ENCODE results near the gene TYW1. TPM values are rescaled to one million over a fixed set of nuclear protein-coding genes. Genes with fewer than 3 reads are reported as not detected.
"Not testable (repeated sequence)": the region's sequence is repeated elsewhere in the genome, so short reads cannot be mapped to it uniquely, and the experiment has no call there.

Gene TYW1
- total RNA-seq, 1 donor = 14.8 TPM

- H3K9me3 ChIP-seq (ENCODE audit: low read depth, low read length); H3K4me3 ChIP-seq (ENCODE audit: insufficient read depth, low read length); H3K27me3 ChIP-seq (ENCODE audit: insufficient read depth, low read length); H3K79me2 ChIP-seq (ENCODE audit: insufficient read depth, low read length); H3K4me2 ChIP-seq (ENCODE audit: insufficient read depth, low read length); H2AFZ ChIP-seq (ENCODE audit: low read length); H3K36me3 ChIP-seq (ENCODE audit: insufficient read depth, low read length); DNase-seq (ENCODE audit: insufficient read length, low spot score, missing footprints); H3K27ac ChIP-seq (ENCODE audit: low read depth, low read length); H4K20me1 ChIP-seq (ENCODE audit: insufficient read depth, low read length); H3K4me1 ChIP-seq (ENCODE audit: insufficient read depth, low read length): not testable (repeated sequence)
Measured at GRCh38 chr7:67196176-67196575, 199.5 kb downstream of the TYW1 start.

- H3K9me3 ChIP-seq (ENCODE audit: low read depth, low read length); H3K4me2 ChIP-seq (ENCODE audit: insufficient read depth, low read length); H4K20me1 ChIP-seq (ENCODE audit: insufficient read depth, low read length); H2AFZ ChIP-seq (ENCODE audit: low read length); DNase-seq (ENCODE audit: insufficient read length, low spot score, missing footprints); H3K79me2 ChIP-seq (ENCODE audit: insufficient read depth, low read length); H3K36me3 ChIP-seq (ENCODE audit: insufficient read depth, low read length); H3K27ac ChIP-seq (ENCODE audit: low read depth, low read length); H3K4me3 ChIP-seq (ENCODE audit: insufficient read depth, low read length); H3K27me3 ChIP-seq (ENCODE audit: insufficient read depth, low read length); H3K4me1 ChIP-seq (ENCODE audit: insufficient read depth, low read length): not testable (repeated sequence)
Measured at GRCh38 chr7:67198865-67199526, 202.4 kb downstream of the TYW1 start.

- not testable (repeated sequence) for DNase-seq (ENCODE audit: insufficient read length, low spot score, missing footprints); H2AFZ ChIP-seq (ENCODE audit: low read length); H3K4me3 ChIP-seq (ENCODE audit: insufficient read depth, low read length)
Measured at GRCh38 chr7:67205772-67206171, 209.1 kb downstream of the TYW1 start.

GRCh38 chr7:67206452-67206851 lies 209.8 kb downstream of the TYW1 start:
- Histone ChIP-seq H3K36me3 (ENCODE audit: insufficient read depth, low read length) (no peaks in the 10 kb centered on the region), H3K4me3 (ENCODE audit: insufficient read depth, low read length) (no peak overlapping the region), H3K27ac (ENCODE audit: low read depth, low read length) (no peak overlapping the region), H3K79me2 (ENCODE audit: insufficient read depth, low read length) (no peaks in the 10 kb centered on the region), H3K9me3 (ENCODE audit: low read depth, low read length) (no peaks in the 10 kb centered on the region), H2AFZ (ENCODE audit: low read length) (no peak overlapping the region), H4K20me1 (ENCODE audit: insufficient read depth, low read length) (no peaks in the 10 kb centered on the region), H3K27me3 (ENCODE audit: insufficient read depth, low read length) (no peaks in the 10 kb centered on the region), H3K4me2 (ENCODE audit: insufficient read depth, low read length) (no peak overlapping the region), H3K4me1 (ENCODE audit: insufficient read depth, low read length) (no peaks in the 10 kb centered on the region)
- DNase-seq (ENCODE audit: insufficient read length, low spot score, missing footprints) = no peak
- TF ChIP-seq CTCF (IDR thresholded peaks at IDR 0.05; ENCODE audit: extremely low read depth, low read depth, low read length) = no peak

More at GRCh38 chr7:67205772-67206171, 209.1 kb downstream of the TYW1 start:
- not testable (repeated sequence) for H3K4me1 ChIP-seq (ENCODE audit: insufficient read depth, low read length); H3K4me2 ChIP-seq (ENCODE audit: insufficient read depth, low read length); H3K9me3 ChIP-seq (ENCODE audit: low read depth, low read length); H3K27ac ChIP-seq (ENCODE audit: low read depth, low read length); H3K27me3 ChIP-seq (ENCODE audit: insufficient read depth, low read length); H3K36me3 ChIP-seq (ENCODE audit: insufficient read depth, low read length); H3K79me2 ChIP-seq (ENCODE audit: insufficient read depth, low read length); H4K20me1 ChIP-seq (ENCODE audit: insufficient read depth, low read length)

- not testable (repeated sequence) for H3K4me1 ChIP-seq (ENCODE audit: insufficient read depth, low read length); H2AFZ ChIP-seq (ENCODE audit: low read length); H3K4me3 ChIP-seq (ENCODE audit: insufficient read depth, low read length); DNase-seq (ENCODE audit: insufficient read length, low spot score, missing footprints); H3K79me2 ChIP-seq (ENCODE audit: insufficient read depth, low read length); H3K27me3 ChIP-seq (ENCODE audit: insufficient read depth, low read length); H3K4me2 ChIP-seq (ENCODE audit: insufficient read depth, low read length); H3K27ac ChIP-seq (ENCODE audit: low read depth, low read length); H4K20me1 ChIP-seq (ENCODE audit: insufficient read depth, low read length); H3K36me3 ChIP-seq (ENCODE audit: insufficient read depth, low read length); H3K9me3 ChIP-seq (ENCODE audit: low read depth, low read length)
Measured at GRCh38 chr7:67208656-67209055, 212.0 kb downstream of the TYW1 start.

GRCh38 chr7:67209256-67209655 lies 212.6 kb downstream of the TYW1 start:
- Histone ChIP-seq H3K27me3 (ENCODE audit: insufficient read depth, low read length) (no peaks in the 10 kb centered on the region), H3K27ac (ENCODE audit: low read depth, low read length) (no peak overlapping the region), H3K79me2 (ENCODE audit: insufficient read depth, low read length) (no peaks in the 10 kb centered on the region), H3K4me2 (ENCODE audit: insufficient read depth, low read length) (no peak overlapping the region), H3K36me3 (ENCODE audit: insufficient read depth, low read length) (no peaks in the 10 kb centered on the region), H3K9me3 (ENCODE audit: low read depth, low read length) (no peaks in the 10 kb centered on the region), H4K20me1 (ENCODE audit: insufficient read depth, low read length) (no peaks in the 10 kb centered on the region), H3K4me3 (ENCODE audit: insufficient read depth, low read length) (no peak overlapping the region), H3K4me1 (ENCODE audit: insufficient read depth, low read length) (no peaks in the 10 kb centered on the region), H2AFZ (ENCODE audit: low read length) (no peak overlapping the region)
- DNase-seq (ENCODE audit: insufficient read length, low spot score, missing footprints) = no peak
- no peak for TF ChIP-seq CTCF (IDR thresholded peaks at IDR 0.05; ENCODE audit: extremely low read depth, low read depth, low read length)
